DMS153 treated with DMSO at 0.1 percent for 48 hours (cell line): ENCODE results near the gene DLG3.
"Not testable (repeated sequence)": the region's sequence is repeated elsewhere in the genome, so short reads cannot be mapped to it uniquely, and the experiment has no call there.

Experiments used
- DNase-seq: peaks from one replicate; lab custom pipeline; 2025; ENCODE audit not compliant: unreplicated experiment; lab: John Stamatoyannopoulos, UW

Gene DLG3

DNA sequence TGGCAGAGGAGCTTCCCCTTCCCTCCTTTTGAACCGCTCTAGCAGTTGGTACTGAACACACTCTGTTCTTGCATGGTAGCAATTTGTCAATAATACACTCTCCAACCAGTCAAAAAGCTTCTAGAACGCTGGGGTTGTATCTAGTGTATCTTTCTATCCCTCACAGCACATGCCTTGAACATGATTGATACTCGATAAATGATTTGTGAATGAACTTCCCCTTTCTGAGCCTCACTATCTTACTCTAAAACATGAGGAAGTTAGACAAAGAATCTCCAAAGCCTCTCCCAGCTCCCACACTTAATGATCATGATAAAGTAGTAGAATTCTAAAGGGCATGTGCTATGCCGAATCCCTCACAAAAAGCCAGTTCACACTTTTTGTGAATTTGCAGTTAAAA, 64.4 kb downstream of the DLG3 start:
- DNase-seq: no peak

DNA sequence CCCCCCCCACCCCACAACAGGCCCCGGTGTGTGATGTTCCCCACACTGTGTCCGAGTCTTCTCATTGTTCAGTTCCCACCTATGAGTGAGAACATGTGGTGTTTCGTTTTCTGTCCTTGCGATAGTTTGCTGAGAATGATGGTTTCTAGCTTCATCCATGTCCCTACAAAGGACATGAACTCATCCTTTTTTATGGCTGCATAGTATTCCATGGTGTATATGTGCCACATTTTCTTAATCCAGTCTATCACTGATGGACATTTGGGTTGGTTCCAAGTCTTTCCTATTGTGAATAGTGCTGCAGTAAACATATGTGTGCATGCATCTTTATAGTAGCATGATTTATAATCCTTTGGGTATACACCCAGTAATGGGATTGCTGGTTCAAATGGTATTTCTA, 70.6 kb downstream of the DLG3 start:
- DNase-seq: not testable (repeated sequence)

DNA sequence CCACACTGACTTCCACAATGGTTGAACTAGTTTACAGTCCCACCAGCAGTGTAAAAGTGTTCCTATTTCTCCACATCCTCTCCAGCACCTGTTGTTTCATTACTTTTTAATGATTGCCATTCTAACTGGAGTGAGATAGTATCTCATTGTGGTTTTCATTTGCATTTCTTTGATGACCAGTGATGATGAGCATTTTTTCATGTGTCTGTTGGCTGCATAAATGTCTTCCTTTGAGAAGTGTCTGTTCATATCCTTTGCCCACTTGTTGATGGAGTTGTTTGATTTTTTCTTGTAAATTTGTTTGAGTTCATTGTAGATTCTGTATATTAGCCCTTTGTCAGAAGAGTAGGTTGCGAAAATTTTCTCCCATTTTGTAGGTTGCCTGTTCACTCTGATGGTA, 71.1 kb downstream of the DLG3 start:
- not testable (repeated sequence) for DNase-seq

DNA sequence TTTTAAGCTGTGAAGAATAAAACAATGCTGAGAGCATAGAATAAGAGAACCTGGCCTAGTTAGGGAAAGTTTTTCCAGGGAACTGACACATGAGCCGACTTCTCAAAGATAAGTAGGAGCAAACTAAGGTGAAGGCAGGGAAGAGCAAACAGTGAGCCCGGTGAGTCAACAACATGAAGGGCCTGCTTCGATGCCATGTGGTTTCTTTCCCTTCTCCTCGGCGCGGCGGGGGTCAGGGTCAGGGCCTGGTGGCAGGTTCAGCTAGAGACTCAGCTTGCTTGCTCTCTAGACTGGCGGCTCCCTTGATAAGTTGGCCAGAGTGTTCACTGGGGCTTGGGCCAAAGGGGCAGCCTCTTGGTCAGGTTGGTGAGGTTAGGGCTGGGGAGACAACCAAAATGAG, 81.1 kb downstream of the DLG3 start:
- no peak for DNase-seq

DNA sequence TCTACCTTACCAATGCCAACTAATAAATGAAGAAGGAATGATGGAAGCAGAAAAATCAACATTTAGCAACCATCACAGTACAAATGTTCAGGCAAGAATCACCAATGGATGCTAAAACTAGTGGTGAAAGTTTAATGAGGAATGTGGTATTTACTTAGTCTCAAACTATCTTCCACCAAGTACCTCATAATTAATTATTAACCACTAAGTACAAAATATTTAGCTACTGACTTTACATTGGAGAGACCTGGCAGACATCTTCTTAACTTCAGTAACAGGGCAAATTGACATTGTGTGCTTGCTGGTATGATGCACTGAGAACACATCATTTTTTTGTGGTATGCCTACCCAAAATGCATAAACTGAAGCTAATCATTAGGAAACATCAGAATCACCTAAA, 82.4 kb downstream of the DLG3 start:
- no peak for DNase-seq

DNA sequence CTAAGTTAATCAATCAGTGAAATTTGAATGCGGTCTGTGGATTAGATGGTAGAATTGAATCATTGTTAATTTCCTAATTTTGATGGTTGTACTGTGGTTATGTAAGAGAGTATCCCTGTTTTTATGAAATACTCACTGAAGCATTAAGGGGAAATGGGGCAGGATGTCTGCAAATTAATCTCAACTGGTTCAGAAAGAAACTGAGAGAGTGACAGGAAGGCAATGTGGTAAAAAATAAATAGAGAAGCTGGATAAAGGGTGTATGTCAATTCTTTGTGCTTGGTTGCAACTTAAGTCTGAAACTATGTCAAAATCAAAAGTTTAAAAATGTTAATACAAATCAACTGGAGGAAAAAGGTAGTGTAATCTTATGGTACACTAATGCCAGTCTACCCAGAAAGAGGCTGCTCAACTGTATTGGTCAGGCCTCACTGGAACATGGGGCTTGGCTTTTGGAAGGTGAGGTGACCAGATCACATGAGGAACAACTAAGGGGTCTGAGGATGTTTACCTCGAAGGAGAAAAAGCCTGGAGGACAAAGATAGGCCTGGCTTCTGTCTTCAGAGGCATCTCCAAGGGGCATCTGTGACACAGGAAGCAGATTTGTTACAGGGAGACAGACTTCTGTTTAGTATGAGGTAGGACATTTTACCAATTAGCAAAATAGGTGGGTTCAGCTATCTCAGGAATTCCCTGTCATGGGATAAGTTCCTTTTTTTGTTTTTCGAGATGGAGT, 83.1 kb downstream of the DLG3 start:
- no peak for DNase-seq

DNA sequence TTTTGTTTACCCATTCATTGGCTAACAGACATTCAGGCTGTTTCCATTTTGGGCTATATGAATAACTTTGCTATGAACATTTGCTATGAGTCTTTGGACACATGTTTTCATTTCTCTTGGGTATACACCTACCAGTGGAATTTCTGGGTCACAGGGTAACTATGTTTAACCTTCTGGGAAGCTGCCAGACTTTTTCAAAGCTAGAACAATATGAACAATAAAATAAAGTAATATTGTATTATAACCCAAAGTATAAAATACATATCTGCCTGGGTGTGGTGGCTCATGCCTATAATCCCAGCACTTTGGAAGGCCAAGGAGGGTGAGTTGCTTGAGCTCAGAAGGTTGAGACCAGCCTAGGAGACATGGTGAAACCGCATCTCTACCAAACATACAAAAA, 90.6 kb downstream of the DLG3 start:
- DNase-seq: no peak

DNA sequence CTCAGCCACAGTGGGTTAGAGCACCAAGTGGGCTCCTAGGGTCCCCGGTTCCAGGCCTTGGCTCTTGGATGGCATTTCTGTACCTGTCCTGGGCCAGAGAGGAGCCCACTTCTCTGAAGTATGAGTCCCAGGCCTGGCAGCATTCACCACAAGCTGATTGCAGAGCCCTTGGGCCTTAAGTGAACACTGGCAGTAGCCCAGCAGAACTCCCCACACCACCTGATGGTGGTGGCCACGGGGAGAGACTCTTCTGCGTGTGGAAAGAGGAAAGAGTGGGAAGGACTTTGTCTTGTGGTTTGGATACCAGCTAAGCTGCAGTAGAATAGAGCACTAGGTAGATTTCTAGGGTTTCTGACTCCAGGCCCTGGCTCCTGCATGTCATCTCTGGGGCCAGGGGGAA, 104.8 kb downstream of the DLG3 start:
- no peak for DNase-seq

DNA sequence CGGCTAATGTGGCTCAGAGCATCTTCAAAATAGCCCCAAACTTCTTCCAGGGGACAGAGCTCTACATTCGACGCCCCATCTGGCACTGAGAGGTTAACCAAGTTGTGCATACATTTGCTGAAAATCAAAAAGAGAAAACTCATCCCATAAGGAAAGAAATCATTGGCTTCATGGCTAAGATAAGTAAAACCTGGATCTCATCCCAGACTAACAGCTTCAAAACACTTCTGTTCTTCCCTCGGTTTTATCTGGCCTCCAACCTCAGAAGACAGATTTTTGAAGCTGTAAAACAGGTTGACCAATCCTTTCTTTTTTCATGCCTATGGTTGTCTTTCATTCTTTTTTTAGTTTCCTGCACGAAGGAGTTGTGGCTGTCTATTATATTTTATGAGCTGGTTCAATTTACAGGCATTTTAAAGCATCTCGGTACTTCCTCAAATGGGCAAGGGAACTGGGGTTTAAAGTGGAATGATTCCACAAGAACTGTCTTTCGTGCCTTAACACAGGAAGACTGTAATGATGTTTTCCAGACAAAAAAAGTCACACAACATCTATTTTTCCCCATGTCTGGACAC, 107.6 kb downstream of the DLG3 start:
- DNase-seq: no peak

DNA sequence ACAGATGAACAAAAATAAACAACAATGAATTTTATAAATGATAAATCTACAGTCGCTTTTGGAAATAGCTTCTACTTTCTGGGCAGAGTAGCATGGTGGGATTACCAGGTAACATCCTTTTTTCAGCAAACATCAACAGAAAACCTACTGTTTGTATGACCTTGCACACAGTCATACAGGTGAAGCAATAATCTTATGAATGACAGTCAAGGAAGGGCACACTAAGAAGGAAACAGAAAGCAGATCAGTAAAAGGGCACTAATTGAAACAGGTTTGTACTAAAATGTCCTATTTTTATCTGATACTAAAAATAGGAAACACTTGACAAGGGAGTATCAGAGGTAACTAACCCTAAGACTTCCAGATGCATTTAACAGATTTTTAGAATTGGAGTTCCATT, 108.9 kb downstream of the DLG3 start:
- no peak for DNase-seq

DNA sequence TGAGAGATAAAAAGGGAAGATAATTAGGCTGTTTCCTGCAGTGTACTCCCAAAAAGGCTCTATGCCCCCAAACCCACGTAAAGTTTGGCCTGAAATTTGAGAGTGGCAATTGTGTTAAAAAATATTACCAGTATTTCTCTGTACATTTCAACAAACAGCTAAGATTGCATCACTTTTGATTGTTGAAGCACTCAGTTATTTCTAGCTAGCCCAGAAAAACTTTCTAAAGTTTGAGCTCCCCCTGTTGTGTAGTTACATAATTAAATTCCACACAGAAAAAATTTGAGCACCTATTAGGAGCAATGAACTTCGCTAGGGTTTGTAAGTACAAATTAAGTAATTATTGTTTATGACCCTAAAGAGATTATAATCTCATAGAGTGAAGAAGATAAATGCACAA, 109.4 kb downstream of the DLG3 start:
- DNase-seq: no peak

DNA sequence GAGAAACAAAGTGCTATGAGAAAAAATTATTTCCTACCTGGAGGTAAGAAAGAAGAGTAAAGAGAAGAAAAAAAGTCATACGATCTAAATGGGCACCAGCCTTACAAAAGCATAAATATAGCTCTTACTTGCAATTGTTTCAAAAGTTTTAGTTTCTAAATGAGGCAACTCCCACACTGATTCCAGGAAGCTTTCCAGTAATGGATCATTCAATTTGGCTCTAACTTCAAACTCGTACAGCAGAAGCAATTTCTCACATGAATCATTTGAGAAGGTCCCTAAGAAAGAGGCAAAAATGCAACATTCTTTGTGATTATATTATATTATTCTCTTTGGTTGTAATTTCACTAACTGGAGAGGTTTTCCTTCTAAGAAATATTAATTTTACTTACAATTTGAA, 109.9 kb downstream of the DLG3 start:
- no peak for DNase-seq

DNA sequence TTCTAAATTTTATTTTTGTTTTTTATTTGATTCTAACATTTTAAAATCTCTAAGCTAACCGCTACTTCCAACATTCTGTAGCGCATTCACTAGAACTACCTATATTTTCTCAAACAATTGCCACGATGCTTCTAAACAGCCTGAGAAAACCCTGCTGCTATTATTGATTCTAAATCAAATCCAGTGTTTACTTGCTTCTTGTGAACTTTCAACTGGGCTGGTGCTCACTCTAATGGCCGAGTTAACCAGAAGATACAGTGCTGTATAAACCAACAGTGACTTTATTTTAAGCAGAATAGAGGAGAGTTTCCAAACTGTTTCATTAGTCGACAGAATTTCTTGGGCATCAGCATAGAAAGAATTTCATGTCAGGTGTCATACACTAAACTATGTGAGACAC, 110.3 kb downstream of the DLG3 start:
- no peak for DNase-seq
